ENCODE results near the gene C17orf67. TPM values are rescaled to one million over a fixed set of nuclear protein-coding genes. Genes with fewer than 3 reads are reported as not detected.

Gene C17orf67
- polyA plus RNA-seq, 2 of the 4 experiments (the other 2 are of a cell fraction), result 1.8 to 2.6 TPM

GRCh38 chr17:56810343-56810742 is 23.4 kb downstream of the C17orf67 start:
- no peak overlapping the region for H3K27ac ChIP-seq
- TF ChIP-seq PBX3 (IDR thresholded peaks at IDR 0.05) (no peak), HEYL (CRISPR knock-in tag; IDR thresholded peaks at IDR 0.05) (no peak), RCOR1 (IDR thresholded peaks at IDR 0.05; ENCODE audit: low read depth, low read length) (no peak), REST (IDR thresholded peaks at IDR 0.05) (no peak), MAZ (IDR thresholded peaks at IDR 0.05; ENCODE audit: borderline replicate concordance, low read depth, low read length) (no peak), JUNB (IDR thresholded peaks at IDR 0.05) (no peak), RARB (CRISPR knock-in tag; IDR thresholded peaks at IDR 0.05) (no peak)
- no peaks in the 10 kb centered on the region for H3K4me1 ChIP-seq
- ATAC-seq (no peak), FAIRE-seq (no peak), DNase-seq (ENCODE audit: low read depth in 1 of 2, low spot score in 1 of 2) (no peak)
- H3K4me3 ChIP-seq, result no peak overlapping the region
- CTCF ChIA-PET, result no interaction called here
- H3K9me3 ChIP-seq, result no peaks in the 10 kb centered on the region
- no peak overlapping the region for H3K4me2 ChIP-seq
- WGBS (ENCODE audit: missing lambda C conversion rate), result 86% methylated on average over 2 of the region's 2 CpGs
- POLR2A ChIA-PET, result no interaction called here

GRCh38 chr17:56809820-56810179 is 23.9 kb downstream of the C17orf67 start:
- Histone ChIP-seq H3K27ac (no peak overlapping the region), H3K4me3 (no peak overlapping the region), H3K4me1 (no peaks in the 10 kb centered on the region), H3K4me2 (no peak overlapping the region), H3K9me3 (no peaks in the 10 kb centered on the region)
- DNase-seq (ENCODE audit: low read depth in 1 of 2, low spot score in 1 of 2) (no peak), ATAC-seq (no peak), FAIRE-seq (no peak)
- CTCF ChIA-PET, result no interaction called here
- no peak for TF ChIP-seq ZFP36 (IDR thresholded peaks at IDR 0.05; ENCODE audit: borderline replicate concordance, partially characterized antibody)
- TF ChIP-seq PBX3 (IDR thresholded peaks at IDR 0.05), result no peak
- no peak for TF ChIP-seq HOXA7 (CRISPR knock-in tag; IDR thresholded peaks at IDR 0.05)
- POLR2A ChIA-PET, result no interaction called here
- WGBS (ENCODE audit: missing lambda C conversion rate), result 70% methylated on average over 1 of the region's 1 CpG

- no peak for FAIRE-seq
- Histone ChIP-seq H3K27ac (no peak overlapping the region), H3K9me3 (no peaks in the 10 kb centered on the region), H3K4me2 (no peak overlapping the region), H3K4me3 (no peak overlapping the region), H3K4me1 (no peaks in the 10 kb centered on the region)
- no peak for ATAC-seq
- POLR2A ChIA-PET, result no interaction called here
- TF ChIP-seq KDM5A (IDR thresholded peaks at IDR 0.05), result no peak
- no peak for TF ChIP-seq E2F6 (IDR thresholded peaks at IDR 0.05; ENCODE audit: borderline replicate concordance, low read depth)
- no peak for TF ChIP-seq HDAC2 (IDR thresholded peaks at IDR 0.05)
- TF ChIP-seq RFX5 (IDR thresholded peaks at IDR 0.05), result no peak
- TF ChIP-seq REST (IDR thresholded peaks at IDR 0.05), result no peak
- no peak for TF ChIP-seq CEBPB (IDR thresholded peaks at IDR 0.05)
- CTCF ChIA-PET, result interaction anchor here (1.3 kb wide), 1 partner anchor 11 kb away, joined by 3 read pairs; no protein-coding TSS in a partner anchor
- 82% methylated on average over 9 of the region's 9 CpGs for WGBS (ENCODE audit: missing lambda C conversion rate)
- no peak for DNase-seq (ENCODE audit: low read depth in 1 of 2, low spot score in 1 of 2)
Observed at GRCh38 chr17:56809106-56809819, 24.5 kb downstream of the C17orf67 start.

All from A549 (cell line).